ENCODE data around the gene GOLGA8J. TPM values are rescaled to one million over a fixed set of nuclear protein-coding genes. Genes with fewer than 3 reads are reported as not detected.
A peak's percentile ranks its signal among the peaks of the same experiment; 100 is the strongest.
"Not testable (repeated sequence)": the region's sequence is repeated elsewhere in the genome, so short reads cannot be mapped to it uniquely, and the experiment has no call there.

Gene GOLGA8J
- total RNA-seq, 2 donors from 2014 or later: not detected

DNA sequence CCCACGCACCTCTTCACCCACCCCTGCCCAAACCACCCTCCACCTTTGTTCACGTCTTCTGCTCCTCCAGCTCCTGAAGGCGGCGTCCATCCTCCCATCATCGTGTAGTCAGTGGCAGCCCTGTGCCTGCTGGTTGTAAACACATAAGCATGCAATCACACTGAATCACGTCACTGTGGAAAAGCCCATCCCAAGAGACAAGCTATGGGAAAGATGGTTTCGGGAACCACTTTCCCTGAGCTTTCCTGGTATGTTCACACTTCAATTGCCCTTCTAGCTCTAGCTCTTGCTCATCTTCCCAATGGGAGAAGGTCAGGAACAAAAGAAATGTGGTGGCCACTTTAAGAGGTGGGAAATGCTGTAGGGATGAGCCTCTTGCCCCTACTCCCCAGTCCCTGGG lies 14.4 kb upstream of the GOLGA8J start:
- no peaks in the 10 kb centered on the region for H3K36me3 ChIP-seq
- H3K4me3 ChIP-seq: no peak overlapping the region
- H3K9me3 ChIP-seq: no peaks in the 10 kb centered on the region
- no peak overlapping the region for H3K27ac ChIP-seq
- DNase-seq (ENCODE audit: low spot score): no peak
- TF ChIP-seq, protein P1, sequence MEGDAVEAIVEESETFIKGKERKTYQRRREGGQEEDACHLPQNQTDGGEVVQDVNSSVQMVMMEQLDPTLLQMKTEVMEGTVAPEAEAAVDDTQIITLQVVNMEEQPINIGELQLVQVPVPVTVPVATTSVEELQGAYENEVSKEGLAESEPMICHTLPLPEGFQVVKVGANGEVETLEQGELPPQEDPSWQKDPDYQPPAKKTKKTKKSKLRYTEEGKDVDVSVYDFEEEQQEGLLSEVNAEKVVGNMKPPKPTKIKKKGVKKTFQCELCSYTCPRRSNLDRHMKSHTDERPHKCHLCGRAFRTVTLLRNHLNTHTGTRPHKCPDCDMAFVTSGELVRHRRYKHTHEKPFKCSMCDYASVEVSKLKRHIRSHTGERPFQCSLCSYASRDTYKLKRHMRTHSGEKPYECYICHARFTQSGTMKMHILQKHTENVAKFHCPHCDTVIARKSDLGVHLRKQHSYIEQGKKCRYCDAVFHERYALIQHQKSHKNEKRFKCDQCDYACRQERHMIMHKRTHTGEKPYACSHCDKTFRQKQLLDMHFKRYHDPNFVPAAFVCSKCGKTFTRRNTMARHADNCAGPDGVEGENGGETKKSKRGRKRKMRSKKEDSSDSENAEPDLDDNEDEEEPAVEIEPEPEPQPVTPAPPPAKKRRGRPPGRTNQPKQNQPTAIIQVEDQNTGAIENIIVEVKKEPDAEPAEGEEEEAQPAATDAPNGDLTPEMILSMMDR (IDR thresholded peaks at IDR 0.05): no peak
- peaks cover 0 to 17% of the 10 kb centered on the region in 2 donors for H3K4me1 ChIP-seq
- no peaks in the 10 kb centered on the region for H3K27me3 ChIP-seq

DNA sequence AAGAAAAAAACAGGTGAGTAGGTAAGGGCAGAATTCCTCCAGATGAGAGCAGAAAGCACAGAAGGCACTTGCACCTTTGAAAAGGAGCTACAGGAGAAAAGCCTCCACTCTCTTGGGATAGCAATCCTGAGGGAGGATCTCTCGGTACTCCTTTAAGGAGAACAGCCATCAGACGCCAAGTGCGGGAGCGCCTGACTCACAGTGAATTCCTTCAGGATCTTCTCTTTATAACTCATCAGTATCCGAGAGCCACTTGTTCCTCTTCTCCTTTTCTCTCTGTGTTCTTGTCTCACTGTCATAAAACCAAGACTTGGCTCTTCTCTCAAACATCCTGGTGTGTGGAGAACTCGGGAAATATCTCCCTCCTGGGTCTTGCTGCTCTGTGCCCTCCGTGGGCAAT lies 10.1 kb upstream of the GOLGA8J start:
- H3K27me3 ChIP-seq: no peaks in the 10 kb centered on the region
- H3K9me3 ChIP-seq: no peaks in the 10 kb centered on the region
- no peaks in the 10 kb centered on the region for H3K4me1 ChIP-seq
- no peak overlapping the region for H3K27ac ChIP-seq
- H3K4me3 ChIP-seq: no peak overlapping the region
- no peaks in the 10 kb centered on the region for H3K36me3 ChIP-seq
- TF ChIP-seq, protein P1 (IDR thresholded peaks at IDR 0.05): no peak
- no peak for DNase-seq (ENCODE audit: low spot score)

DNA sequence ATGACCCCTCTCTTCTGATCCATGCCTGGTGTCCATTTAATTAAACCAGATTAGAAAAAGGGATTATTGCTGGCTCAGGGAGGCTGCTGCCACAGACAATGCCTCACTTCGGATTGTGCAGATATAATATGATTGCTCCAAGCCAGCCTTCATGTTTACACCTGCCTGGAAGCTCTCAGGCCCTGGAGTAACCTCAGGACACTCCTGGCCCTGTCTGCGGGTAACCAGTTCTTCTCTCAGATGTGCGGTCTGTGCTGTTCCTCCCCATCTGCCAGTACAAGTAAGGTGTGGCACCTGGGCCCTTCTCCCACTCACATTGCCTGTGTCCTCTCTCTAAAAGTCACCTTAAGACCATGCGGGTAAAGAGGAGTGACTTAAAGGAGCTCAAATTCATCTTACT lies 8.8 kb upstream of the GOLGA8J start:
- DNase-seq (ENCODE audit: low spot score): no peak
- Histone ChIP-seq H3K27me3 (no peaks in the 10 kb centered on the region), H3K4me3 (no peak overlapping the region), H3K9me3 (no peaks in the 10 kb centered on the region), H3K27ac (no peak overlapping the region), H3K4me1 (no peaks in the 10 kb centered on the region), H3K36me3 (no peaks in the 10 kb centered on the region)
- TF ChIP-seq, protein P1 (IDR thresholded peaks at IDR 0.05): no peak

DNA sequence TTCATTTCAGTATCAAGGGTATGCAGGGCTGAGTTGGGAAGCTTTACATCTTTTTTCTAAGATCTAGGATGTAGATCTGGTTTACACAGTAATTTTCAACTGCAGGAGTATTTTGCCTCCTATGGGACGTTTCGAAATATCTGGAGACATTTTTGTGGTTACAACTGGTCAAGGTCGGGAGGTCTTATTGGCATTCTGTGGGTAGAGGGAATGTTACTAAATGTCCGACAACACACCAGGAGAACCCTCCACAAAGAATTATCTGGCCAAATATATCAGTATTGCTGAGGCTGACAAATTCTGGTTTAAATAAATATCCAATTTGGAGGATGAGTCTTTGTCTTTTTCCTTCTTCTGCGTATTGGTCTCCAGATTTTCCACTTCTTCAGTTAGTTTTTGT lies 1.9 kb upstream of the GOLGA8J start:
- H3K36me3 ChIP-seq; H3K4me1 ChIP-seq; DNase-seq (ENCODE audit: low spot score); H3K9me3 ChIP-seq; H3K27ac ChIP-seq; H3K27me3 ChIP-seq; H3K4me3 ChIP-seq: not testable (repeated sequence)

DNA sequence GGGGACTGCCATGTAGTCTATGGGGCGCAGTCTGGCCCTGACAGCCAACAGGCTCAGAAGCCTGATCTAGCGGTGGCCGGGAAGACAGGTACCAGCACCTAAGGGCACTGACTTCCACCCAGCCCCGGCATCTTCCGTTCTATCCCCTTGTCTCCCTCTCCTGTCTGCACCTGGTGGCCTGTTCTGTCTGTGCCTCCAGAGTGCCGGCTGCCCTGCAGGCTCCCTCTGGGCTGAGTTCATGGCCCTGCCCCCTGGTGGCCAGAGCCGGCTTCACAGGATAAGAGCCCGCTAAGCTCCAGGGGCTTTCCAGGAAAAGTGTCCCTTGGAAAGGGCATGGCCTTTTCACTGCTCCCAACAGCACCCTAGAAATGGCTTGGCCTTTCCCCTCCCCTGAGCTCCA lies 15.1 kb downstream of the GOLGA8J start:
- not testable (repeated sequence) for H3K9me3 ChIP-seq; DNase-seq (ENCODE audit: low spot score); H3K36me3 ChIP-seq; H3K4me3 ChIP-seq; H3K4me1 ChIP-seq; H3K27ac ChIP-seq; H3K27me3 ChIP-seq

DNA sequence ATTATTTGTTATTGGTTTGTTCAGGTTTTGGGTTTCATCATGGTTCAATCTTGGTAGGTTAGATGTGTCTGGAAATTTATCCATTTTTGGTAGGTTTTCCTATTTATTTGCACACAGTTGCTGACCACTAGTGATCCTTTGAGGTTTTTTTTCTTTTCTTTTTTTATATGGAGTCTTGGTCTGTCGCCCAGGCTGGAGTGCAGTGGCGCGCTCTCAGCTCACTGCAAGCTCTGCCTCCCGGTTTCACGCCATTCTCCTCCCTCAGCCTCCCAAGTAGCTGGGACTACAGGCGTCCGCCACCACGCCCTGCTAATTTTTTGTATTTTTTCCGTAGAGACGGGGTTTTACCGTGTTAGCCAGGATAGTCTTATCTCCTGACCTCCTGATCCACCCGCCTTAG lies 20.1 kb downstream of the GOLGA8J start:
- H3K36me3 ChIP-seq: not testable (repeated sequence)

DNA sequence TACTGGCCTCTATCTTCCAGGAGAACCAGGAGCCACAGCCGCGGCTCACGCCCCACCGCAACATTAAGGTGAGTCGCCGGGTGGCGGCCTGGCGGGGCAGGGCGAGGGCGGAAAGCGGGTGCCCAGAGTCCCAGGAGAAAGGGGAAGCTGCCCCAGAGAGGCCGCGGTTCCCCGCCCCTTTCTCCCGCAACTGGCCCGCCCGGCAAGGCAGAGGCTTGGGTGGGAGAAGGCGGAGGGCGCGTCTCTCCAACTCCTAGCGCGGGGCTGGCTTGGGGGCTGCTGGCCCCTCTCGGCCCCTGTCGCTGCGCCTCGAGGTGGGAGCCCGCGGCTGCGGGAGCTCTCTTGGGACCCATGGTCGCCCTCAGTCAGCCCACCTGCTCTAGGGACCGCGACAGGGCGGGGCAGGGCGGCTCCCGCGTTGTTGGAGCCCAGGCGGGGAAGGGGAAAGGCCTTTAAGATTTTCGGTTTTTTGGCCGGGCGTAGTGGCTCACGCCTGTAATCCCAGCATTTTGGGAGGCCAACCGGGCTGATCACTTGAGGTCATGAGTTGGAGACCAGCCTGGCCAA lies 21.3 kb downstream of the GOLGA8J start:
- not testable (repeated sequence) for H3K4me1 ChIP-seq; H3K27me3 ChIP-seq; DNase-seq (ENCODE audit: low spot score); H3K36me3 ChIP-seq; H3K9me3 ChIP-seq; H3K27ac ChIP-seq
- H3K4me3 ChIP-seq: peak overlapping the region; percentile 26 to 32

More for the DNA sequence above, 20.1 kb downstream of the GOLGA8J start:
- H3K27ac ChIP-seq; H3K4me1 ChIP-seq; H3K9me3 ChIP-seq; DNase-seq (ENCODE audit: low spot score); H3K27me3 ChIP-seq; H3K4me3 ChIP-seq: not testable (repeated sequence)

DNA sequence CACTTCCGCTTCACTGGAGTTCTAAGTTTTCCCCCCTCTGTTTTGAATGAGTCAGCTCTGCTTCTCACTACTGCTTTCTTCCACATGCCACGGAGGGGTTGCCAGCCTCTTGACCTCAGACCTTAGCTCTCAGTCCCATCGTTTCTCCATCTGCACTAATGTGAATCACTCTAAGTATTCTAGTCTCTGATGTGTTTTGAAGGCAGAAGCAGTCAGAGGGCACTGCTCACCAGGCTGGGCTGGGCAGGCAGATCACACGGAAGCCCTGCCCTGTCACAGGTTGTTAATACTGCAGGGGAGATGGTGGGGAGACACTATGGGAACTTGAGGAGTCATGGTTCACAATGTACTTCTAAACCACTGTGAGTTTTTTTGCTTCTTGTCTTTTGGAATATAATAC lies 27.8 kb downstream of the GOLGA8J start:
- H3K27me3 ChIP-seq; H3K4me1 ChIP-seq; H3K36me3 ChIP-seq; DNase-seq (ENCODE audit: low spot score); H3K4me3 ChIP-seq; H3K9me3 ChIP-seq; H3K27ac ChIP-seq: not testable (repeated sequence)
